Measurements from ENCODE around the gene ST8SIA3. TPM values are rescaled to one million over a fixed set of nuclear protein-coding genes. Genes with fewer than 3 reads are reported as not detected.

ST8SIA3 gene, protein sequence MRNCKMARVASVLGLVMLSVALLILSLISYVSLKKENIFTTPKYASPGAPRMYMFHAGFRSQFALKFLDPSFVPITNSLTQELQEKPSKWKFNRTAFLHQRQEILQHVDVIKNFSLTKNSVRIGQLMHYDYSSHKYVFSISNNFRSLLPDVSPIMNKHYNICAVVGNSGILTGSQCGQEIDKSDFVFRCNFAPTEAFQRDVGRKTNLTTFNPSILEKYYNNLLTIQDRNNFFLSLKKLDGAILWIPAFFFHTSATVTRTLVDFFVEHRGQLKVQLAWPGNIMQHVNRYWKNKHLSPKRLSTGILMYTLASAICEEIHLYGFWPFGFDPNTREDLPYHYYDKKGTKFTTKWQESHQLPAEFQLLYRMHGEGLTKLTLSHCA
- not detected in 2 replicates for total RNA-seq

GRCh38 chr18:57352271-57352701, at the start of gene ST8SIA3:
Gene ST8SIA3 (plus strand): TSS chr18:57352557. CDS start chr18:57352847, 290 bp downstream.

Other genes starting within 250 kb of the ST8SIA3 start
- not detected in 2 replicates for gene BOD1L2, start 205.5 kb upstream of the ST8SIA3 start, total RNA-seq
- gene ONECUT2, start 82.8 kb downstream of the ST8SIA3 start, total RNA-seq: under 0.01 TPM in 2 replicates
- 30.5 and 39.5 TPM in 2 replicates for gene FECH, start 234.1 kb downstream of the ST8SIA3 start, total RNA-seq